ENCODE results near the gene RTL10. TPM values are rescaled to one million over a fixed set of nuclear protein-coding genes. Genes with fewer than 3 reads are reported as not detected.

RTL10 gene
- total and polyA plus RNA-seq, 2 of the 13 experiments (the other 11 are each of a cell fraction or from before 2014, with no cell fraction given), result 14.1 to 15.8 TPM

- TF ChIP-seq ZBTB43 (CRISPR knock-in tag; conservative IDR thresholded peaks at IDR 0.05) (peak; percentile 75; the same call in 1 of the 2 replicates), UBTF (CRISPR knock-in tag; IDR thresholded peaks at IDR 0.05) (peak; percentile 46; the same call in 1 of the 2 replicates), ERF (CRISPR knock-in tag; IDR thresholded peaks at IDR 0.05) (peak; percentile 63; the same call in 1 of the 2 replicates), ELF1 (CRISPR knock-in tag; IDR thresholded peaks at IDR 0.05) (peak; percentile 30; the same call in 1 of the 2 replicates), ZNF549 (CRISPR knock-in tag; IDR thresholded peaks at IDR 0.05) (no peak), ELF3 (CRISPR knock-in tag; IDR thresholded peaks at IDR 0.05) (peak; percentile 73), ZNF432 (CRISPR knock-in tag; IDR thresholded peaks at IDR 0.05; ENCODE audit: borderline replicate concordance) (no peak), ZNF737 (CRISPR knock-in tag; IDR thresholded peaks at IDR 0.05; ENCODE audit: borderline replicate concordance) (no peak), HMGXB4 (CRISPR knock-in tag; IDR thresholded peaks at IDR 0.05; ENCODE audit: borderline replicate concordance in 1 of 2, low read depth in 1 of 2) (peak in 1 of 2 experiments; percentile 42; a peak in 1 of 4 replicates), CSRNP1 (CRISPR knock-in tag; IDR thresholded peaks at IDR 0.05) (no peak; the same call in 1 of the 2 replicates), IKZF5 (CRISPR knock-in tag; IDR thresholded peaks at IDR 0.05) (peak; percentile 72), FOSL2 (CRISPR knock-in tag; IDR thresholded peaks at IDR 0.05) (peak; percentile 54), SOX13 (IDR thresholded peaks at IDR 0.05) (no peak), SOX13 (CRISPR knock-in tag; conservative IDR thresholded peaks at IDR 0.05 in 1 of 2, IDR thresholded peaks at IDR 0.05 in 1 of 2) (peak in 1 of 2 experiments; percentile 64; a peak in 2 of 4 replicates), YY1 (IDR thresholded peaks at IDR 0.05; ENCODE audit: insufficient read depth, insufficient replicate concordance, low read depth, low read length) (peak; percentile 30), YEATS4 (CRISPR knock-in tag; IDR thresholded peaks at IDR 0.05; ENCODE audit: borderline replicate concordance) (peak; percentile 72), CBX5 (CRISPR knock-in tag; IDR thresholded peaks at IDR 0.05; ENCODE audit: borderline replicate concordance) (0 out of 2 replicates have a peak, but pooled peaks have one; percentile 20), MIER3 (CRISPR knock-in tag; IDR thresholded peaks at IDR 0.05; ENCODE audit: borderline replicate concordance) (peak; percentile 34; the same call in 1 of the 2 replicates), GABPA (IDR thresholded peaks at IDR 0.05; ENCODE audit: low read depth, low read length) (no peak), GABPA (CRISPR knock-in tag; IDR thresholded peaks at IDR 0.05; ENCODE audit: low read depth) (peak; percentile 33; the same call in 1 of the 2 replicates), SIX1 (CRISPR knock-in tag; IDR thresholded peaks at IDR 0.05; ENCODE audit: borderline replicate concordance) (peak; percentile 71; the same call in 1 of the 2 replicates)
Observed at GRCh38 chr22:19824212-19824925, 30.3 kb downstream of the RTL10 start (continued).

Data from HepG2 (cell line).